ENCODE data around the gene RPN2.
A peak's percentile ranks its signal among the peaks of the same experiment; 100 is the strongest.

Gene RPN2

GRCh38 chr20:37188787-37189186, 9.7 kb downstream of the RPN2 start:
- no peak for DNase-seq

- DNase-seq: no peak
These were observed 10.4 kb downstream of the RPN2 start for GRCh38 chr20:37189416-37190016.

- DNase-seq: no peak
These were observed 11.4 kb downstream of the RPN2 start for GRCh38 chr20:37190354-37191112.

- DNase-seq: peak; percentile 64
These were observed 13.2 kb downstream of the RPN2 start for GRCh38 chr20:37192137-37192854.

- no peak for DNase-seq
These were observed 14.1 kb downstream of the RPN2 start for GRCh38 chr20:37193226-37193625.

- DNase-seq: no peak
These were observed 14.7 kb downstream of the RPN2 start for GRCh38 chr20:37193821-37194220.

GRCh38 chr20:37194621-37195417, 15.7 kb downstream of the RPN2 start:
- no peak for DNase-seq

GRCh38 chr20:37198932-37199660, 20.0 kb downstream of the RPN2 start:
- DNase-seq: no peak

GRCh38 chr20:37200376-37200775, 21.2 kb downstream of the RPN2 start:
- no peak for DNase-seq

- DNase-seq: no peak
These were observed 22.0 kb downstream of the RPN2 start for GRCh38 chr20:37200926-37201826.

GRCh38 chr20:37201827-37202162, 22.7 kb downstream of the RPN2 start:
- DNase-seq: no peak

GRCh38 chr20:37202267-37202943, 23.3 kb downstream of the RPN2 start:
- no peak for DNase-seq

GRCh38 chr20:37204056-37204455, 24.9 kb downstream of the RPN2 start:
- DNase-seq: no peak

GRCh38 chr20:37205130-37205529, 26.0 kb downstream of the RPN2 start:
- DNase-seq: no peak

GRCh38 chr20:37205794-37206193, 26.7 kb downstream of the RPN2 start:
- DNase-seq: no peak

- no peak for DNase-seq
These were observed 28.0 kb downstream of the RPN2 start for GRCh38 chr20:37207171-37207570.

GRCh38 chr20:37209193-37209592, 30.1 kb downstream of the RPN2 start:
- no peak for DNase-seq

GRCh38 chr20:37209661-37210314, 30.7 kb downstream of the RPN2 start:
- no peak for DNase-seq

GRCh38 chr20:37218441-37218840, 39.3 kb downstream of the RPN2 start:
- DNase-seq: no peak

- no peak for DNase-seq
These were observed 39.8 kb downstream of the RPN2 start for GRCh38 chr20:37218976-37219375.

Data from T-helper 9 cell (primary cell).